GM13977 (cell line): ENCODE data around the gene CLCA4.

Experiments used
- DNase-seq: peaks from one replicate; pipeline ENCODE4 v3.0.0; 2012; ENCODE audit warnings: low spot score
- CTCF ChIP-seq: IDR thresholded peaks from 2 replicates; pipeline ENCODE4 v1.5.1; 2012; ENCODE audit warnings: mild to moderate bottlenecking, control low read depth; ENCODE audit not compliant: insufficient read depth; ENCODE audit errors: extremely low read depth, missing control alignments
- in situ Hi-C: fragments of 300-500 bp; cut with MboI; formaldehyde crosslinking; loops from one replicate; pipeline ENCODE4 v1.12.0; 2022; ENCODE audit warnings: low sequenced_read_pairs, low pct_unique_long_range_greater_than_20kb, mixed read lengths, inconsistent platforms; ENCODE audit not compliant: unreplicated experiment

The CLCA4 gene

GRCh38 chr1:86541859-86542258, 5.0 kb upstream of the CLCA4 start:
- in situ Hi-C loops = no loop called here
- DNase-seq = no peak
- TF ChIP-seq CTCF = no peak

GRCh38 chr1:86542631-86543030, 4.2 kb upstream of the CLCA4 start:
- in situ Hi-C loops = no loop called here
- no peak for TF ChIP-seq CTCF
- DNase-seq = no peak

GRCh38 chr1:86548839-86549238, 2.0 kb downstream of the CLCA4 start:
- in situ Hi-C loops = no loop called here
- no peak for DNase-seq
- no peak for TF ChIP-seq CTCF

GRCh38 chr1:86551305-86551704, 4.4 kb downstream of the CLCA4 start:
- no peak for TF ChIP-seq CTCF
- in situ Hi-C loops = no loop called here
- no peak for DNase-seq

GRCh38 chr1:86552376-86552775, 5.5 kb downstream of the CLCA4 start:
- in situ Hi-C loops = no loop called here
- TF ChIP-seq CTCF = no peak
- DNase-seq = no peak

- in situ Hi-C loops = no loop called here
- no peak for TF ChIP-seq CTCF
- no peak for DNase-seq
Observed at GRCh38 chr1:86557739-86558138, 10.9 kb downstream of the CLCA4 start.

- TF ChIP-seq CTCF = no peak
- in situ Hi-C loops = no loop called here
- DNase-seq = no peak
Observed at GRCh38 chr1:86563849-86564248, 17.0 kb downstream of the CLCA4 start.
